K562 (cell line): ENCODE measurements around the gene NSG2. TPM values are rescaled to one million over a fixed set of nuclear protein-coding genes. Genes with fewer than 3 reads are reported as not detected.

Experiments used
- ATAC-seq: fragments of 200-7000 bp; cut with Tn5 transposase; 3 replicates; pipeline ENCODE4 v1.9.1; 2020; ENCODE audit warnings: moderate library complexity
- BruUV-seq: library from RNA; stranded (reverse); fragments of 400-500 nt; replicated peaks from 2 replicates; lab custom pipeline; 2021; lab: Mats Ljungman, UMichigan
- CTCF ChIA-PET: fragments of 300-600 bp; formaldehyde crosslinking; extraction: SDS; loops from one replicate; lab custom pipeline; 2021; ENCODE audit warnings: low intra/inter-chr PET ratio; lab: Yijun Ruan, JAX
- POLR2A ChIA-PET: fragments of 300-600, 350-650 bp; sonication (Branson Sonifier 250); formaldehyde crosslinking; extraction: SDS; loops from one replicate; lab custom pipeline; 2021; ENCODE audit warnings: antibody characterized with exemption, inconsistent platforms; lab: Yijun Ruan, JAX
- DNase-seq, 4 experiments: peaks; one replicate each; pipeline versions ENCODE4 v3.0.0 to v3.0.0-alpha.2; 2011 to 2018; ENCODE audit warnings: low spot score in 3 of 4, mixed read lengths in 3 of 4; ENCODE audit errors: extremely low read depth in 1 of 4
- FAIRE-seq: peaks from 2 replicates; lab custom pipeline; 2011; peaks lifted over from hg19 to GRCh38; lab: Jason Lieb, UNC
- H2AFZ ChIP-seq: 2 replicates; pipeline ENCODE4 v1.6.0; 2011; ENCODE audit warnings: low read depth, low read length, control low read depth, inconsistent platforms
- H3K27ac ChIP-seq: fragments of 200-600 bp; 3 replicates; pipeline ENCODE4 v1.8.0; 2011; ENCODE audit warnings: low read depth, mild to moderate bottlenecking, control low read depth, inconsistent platforms, low read length, moderate library complexity, mixed read lengths; ENCODE audit errors: extremely low read depth
- H3K27me3 ChIP-seq, 2 experiments: fragments of 300-600 bp in 1 of 2; 2 replicates in 1 of 2; 3 replicates in 1 of 2; pipeline versions ENCODE4 v1.6.0 to v1.8.0; 2011; ENCODE audit warnings: inconsistent platforms in 2 of 2, low read length in 2 of 2, mild to moderate bottlenecking in 1 of 2, mixed read lengths in 1 of 2, moderate library complexity in 1 of 2; ENCODE audit not compliant: control insufficient read depth in 2 of 2, insufficient read depth in 2 of 2
- H3K36me3 ChIP-seq: fragments of 300-600 bp; 3 replicates; pipeline ENCODE4 v1.8.0; 2011; ENCODE audit warnings: mild to moderate bottlenecking, low read length, inconsistent platforms; ENCODE audit not compliant: control insufficient read depth, insufficient read depth
- H3K4me1 ChIP-seq, 2 experiments: fragments of 200-600 bp in 1 of 2; replicated peaks in 1 of 2; 2 replicates in 1 of 2; 3 replicates in 1 of 2; pipeline versions ENCODE4 v1.5.1 to v1.8.0; 2011; ENCODE audit warnings: inconsistent platforms in 2 of 2, low read length in 2 of 2, mild to moderate bottlenecking in 1 of 2, mixed read lengths in 1 of 2, moderate library complexity in 1 of 2; ENCODE audit not compliant: control insufficient read depth in 2 of 2, insufficient read depth in 2 of 2
- H3K4me2 ChIP-seq: 2 replicates; pipeline ENCODE4 v1.6.1; 2011; ENCODE audit warnings: low read length, control low read depth, inconsistent platforms, mixed read lengths; ENCODE audit not compliant: insufficient read depth
- H3K4me3 ChIP-seq: fragments of 200-600 bp; sonication (generic), shearing (Covaris generic); 2 replicates; pipeline ENCODE4 v1.5.1; 2016; ENCODE audit warnings: control low read depth, inconsistent platforms
- H3K79me2 ChIP-seq: fragments of 200-600 bp; 3 replicates; pipeline ENCODE4 v1.8.0; 2011; ENCODE audit warnings: low read length, inconsistent platforms; ENCODE audit not compliant: control insufficient read depth, insufficient read depth
- H3K9ac ChIP-seq, 2 experiments: 2 replicates each; pipeline versions ENCODE4 v1.6.0 to v1.6.1; 2011; ENCODE audit warnings: low read depth in 2 of 2, low read length in 2 of 2, control low read depth in 1 of 2, inconsistent platforms in 1 of 2, mild to moderate bottlenecking in 1 of 2, mixed read lengths in 1 of 2; ENCODE audit not compliant: insufficient read depth in 1 of 2
- H3K9me1 ChIP-seq: one replicate; pipeline ENCODE4 v1.6.0; 2011; ENCODE audit warnings: inconsistent platforms, mild to moderate bottlenecking, low read length, moderate library complexity; ENCODE audit not compliant: control insufficient read depth, insufficient read depth
- H3K9me3 ChIP-seq: replicated peaks from 2 replicates; pipeline ENCODE4 v1.5.1; 2011; ENCODE audit warnings: low read depth, low read length, inconsistent platforms; ENCODE audit not compliant: control insufficient read depth, insufficient read depth
- H4K20me1 ChIP-seq: replicated peaks from 2 replicates; pipeline ENCODE4 v1.6.1; 2011; ENCODE audit warnings: low read length, inconsistent platforms, mixed read lengths; ENCODE audit not compliant: control insufficient read depth, insufficient read depth
- FOS ChIP-seq: IDR thresholded peaks from 3 replicates; pipeline ENCODE4 v1.6.1; 2011; ENCODE audit not compliant: insufficient read length; ENCODE audit errors: extremely low read depth
- WGBS: fragments of 100-300 bp; shearing (Covaris generic); methylation state at CpG from one replicate; pipeline ENCODE4 v1.1.6; 2016; ENCODE audit warnings: low coverage, mixed read lengths; ENCODE audit not compliant: insufficient coverage; ENCODE audit errors: missing lambda C conversion rate; 5-methylcytosine and 5-hydroxymethylcytosine counted together
- in situ Hi-C: fragments of 300-500 bp; cut with MboI; formaldehyde crosslinking; loops from 4 replicates; pipeline ENCODE4 v1.15.0; 2018; ENCODE audit warnings: inconsistent platforms, mixed read lengths
- intact Hi-C: fragments of 100-400 bp; cut with micrococcal nuclease; formaldehyde crosslinking; loops from 2 replicates; pipeline ENCODE4 v1.14.2; 2022
- polyA plus RNA-seq, 8 experiments: library from polyadenylated mRNA; depleted of rRNA in 4 of 8; stranded (reverse) in 5 of 8; unstranded in 3 of 8; fragments of >200 nt; fragmentation: Nextera tagmentation in 2 of 8; fragmentation: Illumina TruSeq in 1 of 8; extraction: Ambion mirVana in 2 of 8; extraction: Trizol in 1 of 8; gene quantifications; 2 replicates each; pipeline versions ENCODE4 v1.2.1 to v1.2.3, GENCODE V29; 2011 to 2014; ENCODE audit warnings: inconsistent platforms in 1 of 8, missing spikeins in 1 of 8
- total RNA-seq, 7 experiments: library from RNA; depleted of rRNA in 6 of 7; stranded (reverse); fragments of >200 nt in 6 of 7; fragmentation: Illumina TruSeq in 2 of 7; extraction: Trizol in 2 of 7; gene quantifications; 2 replicates each; pipeline versions ENCODE4 v1.2.1 to v1.2.3, GENCODE V29; 2011 to 2021; ENCODE audit warnings: low replicate concordance in 1 of 7
- TF ChIP-seq, protein P1 (sequence below): sonication (generic); formaldehyde crosslinking; IDR thresholded peaks from 2 replicates; pipeline ENCODE4 v1.8.1; 2023; ENCODE audit warnings: mild to moderate bottlenecking, missing genetic modification reagents
- TF ChIP-seq, protein P2 (sequence below): fragments of 450-650 bp; formaldehyde crosslinking; IDR thresholded peaks from 2 replicates; pipeline ENCODE4 v1.4.0; 2020; ENCODE audit warnings: mild to moderate bottlenecking, mixed read lengths
- TF ChIP-seq, protein P3 (sequence below): fragments of 450-650 bp; IDR thresholded peaks from one replicate; pipeline ENCODE4 v1.6.1; 2018; ENCODE audit warnings: mild to moderate bottlenecking, moderate library complexity; ENCODE audit not compliant: partially characterized antibody
- TF ChIP-seq, protein P4 (sequence below): fragments of 150-350 bp; conservative IDR thresholded peaks from 2 replicates; pipeline ENCODE4 v1.6.1; 2014; ENCODE audit warnings: low read length

NSG2 gene
- total and polyA plus RNA-seq, 9 of the 15 experiments (the other 6 are each of a cell fraction or from before 2014, with no cell fraction given) = not detected

DNA sequence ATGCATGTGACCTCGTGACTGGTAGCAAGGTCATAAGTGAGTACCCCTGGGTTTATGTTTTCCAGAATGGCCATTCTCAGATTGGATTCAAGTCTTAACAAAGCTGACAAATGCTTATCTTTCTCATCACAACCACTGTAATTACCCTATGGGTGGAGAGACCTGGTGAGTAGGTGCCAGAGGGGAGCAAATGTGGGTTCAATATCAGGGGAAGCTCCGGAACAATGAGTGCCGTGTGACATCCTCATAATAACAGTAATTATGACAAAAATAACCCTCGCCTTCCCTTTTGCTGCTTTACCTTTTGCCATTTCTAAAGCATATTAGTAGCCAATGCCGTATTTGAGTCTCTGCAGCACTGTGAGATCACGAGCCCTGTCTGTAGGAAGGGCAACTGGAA is 95.9 kb downstream of the NSG2 start:
- intact Hi-C loops = no loop called here

More for the DNA sequence above, 95.9 kb downstream of the NSG2 start:
- Histone ChIP-seq H3K9ac (no peak overlapping the region), H3K4me2 (no peak overlapping the region), H3K27ac (no peak overlapping the region), H4K20me1 (no peaks in the 10 kb centered on the region), H3K9me1 (no peaks in the 10 kb centered on the region), H3K9me3 (no peaks in the 10 kb centered on the region), H3K36me3 (no peaks in the 10 kb centered on the region), H3K4me1 (no peaks in the 10 kb centered on the region), H3K27me3 (peaks cover 4 to 17% of the 10 kb centered on the region in 2 experiments; a peak in 3 of 5 replicates), H2AFZ (no peak overlapping the region), H3K4me3 (no peak overlapping the region), H3K79me2 (no peaks in the 10 kb centered on the region)
- ChIA-PET CTCF (no interaction called here), POLR2A (no interaction called here)
- BruUV-seq = no TSS peak
- TF ChIP-seq, protein P1, sequence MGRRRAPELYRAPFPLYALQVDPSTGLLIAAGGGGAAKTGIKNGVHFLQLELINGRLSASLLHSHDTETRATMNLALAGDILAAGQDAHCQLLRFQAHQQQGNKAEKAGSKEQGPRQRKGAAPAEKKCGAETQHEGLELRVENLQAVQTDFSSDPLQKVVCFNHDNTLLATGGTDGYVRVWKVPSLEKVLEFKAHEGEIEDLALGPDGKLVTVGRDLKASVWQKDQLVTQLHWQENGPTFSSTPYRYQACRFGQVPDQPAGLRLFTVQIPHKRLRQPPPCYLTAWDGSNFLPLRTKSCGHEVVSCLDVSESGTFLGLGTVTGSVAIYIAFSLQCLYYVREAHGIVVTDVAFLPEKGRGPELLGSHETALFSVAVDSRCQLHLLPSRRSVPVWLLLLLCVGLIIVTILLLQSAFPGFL (CRISPR knock-in tag) = no peak
- TF ChIP-seq, protein P2, sequence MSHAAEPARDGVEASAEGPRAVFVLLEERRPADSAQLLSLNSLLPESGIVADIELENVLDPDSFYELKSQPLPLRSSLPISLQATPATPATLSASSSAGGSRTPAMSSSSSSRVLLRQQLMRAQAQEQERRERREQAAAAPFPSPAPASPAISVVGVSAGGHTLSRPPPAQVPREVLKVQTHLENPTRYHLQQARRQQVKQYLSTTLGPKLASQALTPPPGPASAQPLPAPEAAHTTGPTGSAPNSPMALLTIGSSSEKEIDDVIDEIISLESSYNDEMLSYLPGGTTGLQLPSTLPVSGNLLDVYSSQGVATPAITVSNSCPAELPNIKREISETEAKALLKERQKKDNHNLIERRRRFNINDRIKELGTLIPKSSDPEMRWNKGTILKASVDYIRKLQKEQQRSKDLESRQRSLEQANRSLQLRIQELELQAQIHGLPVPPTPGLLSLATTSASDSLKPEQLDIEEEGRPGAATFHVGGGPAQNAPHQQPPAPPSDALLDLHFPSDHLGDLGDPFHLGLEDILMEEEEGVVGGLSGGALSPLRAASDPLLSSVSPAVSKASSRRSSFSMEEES (CRISPR knock-in tag) = 0 out of 2 replicates have a peak, but pooled peaks have one; percentile 34
- TF ChIP-seq, protein P3, sequence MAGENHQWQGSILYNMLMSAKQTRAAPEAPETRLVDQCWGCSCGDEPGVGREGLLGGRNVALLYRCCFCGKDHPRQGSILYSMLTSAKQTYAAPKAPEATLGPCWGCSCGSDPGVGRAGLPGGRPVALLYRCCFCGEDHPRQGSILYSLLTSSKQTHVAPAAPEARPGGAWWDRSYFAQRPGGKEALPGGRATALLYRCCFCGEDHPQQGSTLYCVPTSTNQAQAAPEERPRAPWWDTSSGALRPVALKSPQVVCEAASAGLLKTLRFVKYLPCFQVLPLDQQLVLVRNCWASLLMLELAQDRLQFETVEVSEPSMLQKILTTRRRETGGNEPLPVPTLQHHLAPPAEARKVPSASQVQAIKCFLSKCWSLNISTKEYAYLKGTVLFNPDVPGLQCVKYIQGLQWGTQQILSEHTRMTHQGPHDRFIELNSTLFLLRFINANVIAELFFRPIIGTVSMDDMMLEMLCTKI = no peak
- TF ChIP-seq, protein P4, sequence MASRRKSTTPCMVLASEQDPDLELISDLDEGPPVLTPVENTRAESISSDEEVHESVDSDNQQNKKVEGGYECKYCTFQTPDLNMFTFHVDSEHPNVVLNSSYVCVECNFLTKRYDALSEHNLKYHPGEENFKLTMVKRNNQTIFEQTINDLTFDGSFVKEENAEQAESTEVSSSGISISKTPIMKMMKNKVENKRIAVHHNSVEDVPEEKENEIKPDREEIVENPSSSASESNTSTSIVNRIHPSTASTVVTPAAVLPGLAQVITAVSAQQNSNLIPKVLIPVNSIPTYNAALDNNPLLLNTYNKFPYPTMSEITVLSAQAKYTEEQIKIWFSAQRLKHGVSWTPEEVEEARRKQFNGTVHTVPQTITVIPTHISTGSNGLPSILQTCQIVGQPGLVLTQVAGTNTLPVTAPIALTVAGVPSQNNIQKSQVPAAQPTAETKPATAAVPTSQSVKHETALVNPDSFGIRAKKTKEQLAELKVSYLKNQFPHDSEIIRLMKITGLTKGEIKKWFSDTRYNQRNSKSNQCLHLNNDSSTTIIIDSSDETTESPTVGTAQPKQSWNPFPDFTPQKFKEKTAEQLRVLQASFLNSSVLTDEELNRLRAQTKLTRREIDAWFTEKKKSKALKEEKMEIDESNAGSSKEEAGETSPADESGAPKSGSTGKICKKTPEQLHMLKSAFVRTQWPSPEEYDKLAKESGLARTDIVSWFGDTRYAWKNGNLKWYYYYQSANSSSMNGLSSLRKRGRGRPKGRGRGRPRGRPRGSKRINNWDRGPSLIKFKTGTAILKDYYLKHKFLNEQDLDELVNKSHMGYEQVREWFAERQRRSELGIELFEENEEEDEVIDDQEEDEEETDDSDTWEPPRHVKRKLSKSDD = no peak
- TF ChIP-seq FOS = no peak
- WGBS = 1% methylated on average over 6 of the region's 6 CpGs
- DNase-seq = no peak
- no peak for FAIRE-seq
- in situ Hi-C loops = no loop called here
- ATAC-seq = no peak
